ENCODE results near the gene TSPAN2. TPM values are rescaled to one million over a fixed set of nuclear protein-coding genes. Genes with fewer than 3 reads are reported as not detected.

Gene TSPAN2
- polyA plus RNA-seq, 3 donors: 3.5 to 20.6 (median 16.7) TPM

GRCh38 chr1:115112496-115113375 lies 23.4 kb upstream of the TSPAN2 start:
- no peak overlapping the region for H3K4me2 ChIP-seq (replicated peaks; ENCODE audit: extremely low read depth, low read length, poor library complexity, severe bottlenecking)
- no peaks in the 10 kb centered on the region for H3K9me3 ChIP-seq (replicated peaks in 1 of 2; ENCODE audit: control insufficient read depth in 1 of 2, insufficient read depth in 1 of 2, low read length in 2 of 2)
- no peaks in the 10 kb centered on the region for H3K27me3 ChIP-seq (ENCODE audit: control insufficient read depth in 2 of 2, insufficient read depth in 2 of 2, low read length in 2 of 2)
- H3K4me1 ChIP-seq (ENCODE audit: control insufficient read depth in 1 of 2, insufficient read depth in 2 of 2, low read length in 2 of 2): peaks cover 16 to 17% of the 10 kb centered on the region in 2 donors
- no peak overlapping the region for H3K4me3 Mint-ChIP-seq
- H4K20me1 ChIP-seq (ENCODE audit: insufficient read depth, low read length): no peaks in the 10 kb centered on the region
- H3K9me3 Mint-ChIP-seq: peaks cover 0 to 3% (median 0%) of the 10 kb centered on the region in 7 donors
- H3K27me3 Mint-ChIP-seq (ENCODE audit: low read depth in 3 of 3): peaks cover 0 to 6% (median 0%) of the 10 kb centered on the region in 3 donors
- H3K27ac Mint-ChIP-seq: peak overlapping the region in 1 of 7 donors; percentile 42
- no peaks in the 10 kb centered on the region for H3K79me2 ChIP-seq (ENCODE audit: insufficient read depth, low read length)
- no peaks in the 10 kb centered on the region for H3K36me3 ChIP-seq (replicated peaks in 1 of 2; ENCODE audit: control insufficient read depth in 1 of 2, insufficient read depth in 2 of 2, low read length in 2 of 2)
- TF ChIP-seq CTCF (IDR thresholded peaks at IDR 0.05): peak; percentile 99
- intact Hi-C loops (cut with micrococcal nuclease): loop anchor here in 1 of 2 donors (2.0 kb wide), 1 partner anchor 134 kb away; no protein-coding TSS in a partner anchor
- no peak overlapping the region for H3K27ac ChIP-seq (ENCODE audit: low read depth in 1 of 2, low read length in 2 of 2)
- 34% methylated on average over 16 of the region's 18 CpGs for WGBS (ENCODE audit: insufficient coverage)
- no peak overlapping the region for H3K4me3 ChIP-seq (replicated peaks in 1 of 3; ENCODE audit: low read depth in 2 of 3, low read length in 3 of 3)
- peak in 2 of 3 donors; percentile 44 for DNase-seq
- no peak overlapping the region for H2AFZ ChIP-seq (ENCODE audit: insufficient read depth, low read depth, low read length, poor library complexity, severe bottlenecking)
- peaks cover 23% of the 10 kb centered on the region for H3K4me1 Mint-ChIP-seq
- no peaks in the 10 kb centered on the region for H3K36me3 Mint-ChIP-seq
- no peak overlapping the region for H3K9ac ChIP-seq (ENCODE audit: insufficient read depth, low read length, poor library complexity, severe bottlenecking)

- Mint-ChIP-seq H3K9me3 (peaks cover 0 to 6% (median 2%) of the 10 kb centered on the region in 7 donors), H3K4me3 (peak overlapping the region; percentile 27 to 33), H3K4me1 (peaks cover 58% of the 10 kb centered on the region), H3K27me3 (ENCODE audit: low read depth in 3 of 3) (no peaks in the 10 kb centered on the region), H3K36me3 (peaks cover 0 to 4% of the 10 kb centered on the region in 2 donors), H3K27ac (peak overlapping the region; percentile 88 to 98 (median 94))
- Histone ChIP-seq H3K4me2 (replicated peaks; ENCODE audit: extremely low read depth, low read length, poor library complexity, severe bottlenecking) (peak overlapping the region; percentile 57), H4K20me1 (ENCODE audit: insufficient read depth, low read length) (no peaks in the 10 kb centered on the region), H3K36me3 (replicated peaks in 1 of 2; ENCODE audit: control insufficient read depth in 1 of 2, insufficient read depth in 2 of 2, low read length in 2 of 2) (no peaks in the 10 kb centered on the region), H2AFZ (ENCODE audit: insufficient read depth, low read depth, low read length, poor library complexity, severe bottlenecking) (peak overlapping the region; percentile 33), H3K9me3 (replicated peaks in 1 of 2; ENCODE audit: control insufficient read depth in 1 of 2, insufficient read depth in 1 of 2, low read length in 2 of 2) (no peaks in the 10 kb centered on the region), H3K4me1 (ENCODE audit: control insufficient read depth in 1 of 2, insufficient read depth in 2 of 2, low read length in 2 of 2) (peaks cover 44 to 50% of the 10 kb centered on the region in 2 donors), H3K4me3 (replicated peaks in 1 of 3; ENCODE audit: low read depth in 2 of 3, low read length in 3 of 3) (peak overlapping the region in 1 of 3 experiments; percentile 55), H3K27ac (ENCODE audit: low read depth in 1 of 2, low read length in 2 of 2) (peak overlapping the region in 1 of 2 donors; percentile 85), H3K27me3 (ENCODE audit: control insufficient read depth in 2 of 2, insufficient read depth in 2 of 2, low read length in 2 of 2) (no peaks in the 10 kb centered on the region), H3K79me2 (ENCODE audit: insufficient read depth, low read length) (no peaks in the 10 kb centered on the region), H3K9ac (ENCODE audit: insufficient read depth, low read length, poor library complexity, severe bottlenecking) (peak overlapping the region; percentile 5)
- peak; percentile 57 to 86 (median 68) for DNase-seq
- no peak for TF ChIP-seq CTCF (IDR thresholded peaks at IDR 0.05)
- WGBS (ENCODE audit: insufficient coverage): 0% methylated on average over 2 of the region's 5 CpGs
- intact Hi-C loops (cut with micrococcal nuclease): no loop called here
Measured at GRCh38 chr1:115107516-115108260, 18.4 kb upstream of the TSPAN2 start.

All from CD14-positive monocyte (primary cell).